Kidney (tissue), 14 donors: ENCODE data around the gene SHOC1. TPM values are rescaled to one million over a fixed set of nuclear protein-coding genes. Genes with fewer than 3 reads are reported as not detected.
"Not testable (repeated sequence)": the region's sequence is repeated elsewhere in the genome, so short reads cannot be mapped to it uniquely, and the experiment has no call there.

Experiments used
- DNase-seq, 5 donors: peaks; one replicate each; pipeline ENCODE4 v3.0.0-alpha.2; 2013 to 2020
- FAIRE-seq: peaks from 2 replicates; lab custom pipeline; 2012; peaks lifted over from hg19 to GRCh38; lab: Jason Lieb, UNC
- H3K27ac ChIP-seq, 2 donors: one replicate each; pipeline ENCODE4 v1.7.0; 2013; ENCODE audit warnings: low read depth in 2 of 2, low read length in 2 of 2, inconsistent platforms in 1 of 2
- H3K27me3 ChIP-seq: one replicate; pipeline ENCODE4 v1.7.1; 2013; ENCODE audit warnings: low read length, inconsistent platforms; ENCODE audit not compliant: control insufficient read depth, insufficient read depth
- H3K36me3 ChIP-seq, 3 donors: one replicate each; pipeline versions ENCODE4 v1.7.0 to v1.7.1; 2013; ENCODE audit warnings: low read length in 3 of 3, control low read depth in 1 of 3, inconsistent platforms in 1 of 3; ENCODE audit not compliant: insufficient read depth in 3 of 3, control insufficient read depth in 2 of 3
- H3K4me1 ChIP-seq, 3 donors: one replicate each; pipeline versions ENCODE4 v1.7.0 to v1.7.1; 2013; ENCODE audit warnings: low read length in 3 of 3, inconsistent platforms in 1 of 3, low read depth in 1 of 3; ENCODE audit not compliant: control insufficient read depth in 2 of 3, insufficient read depth in 2 of 3
- H3K4me3 ChIP-seq, 3 donors: one replicate each; pipeline versions ENCODE4 v1.7.0 to v1.8.1; 2013; ENCODE audit warnings: low read length in 3 of 3, control low read depth in 1 of 3, inconsistent platforms in 1 of 3
- H3K9ac ChIP-seq, 3 donors: one replicate each; pipeline versions ENCODE4 v1.7.0 to v1.7.1; 2013; ENCODE audit warnings: low read length in 3 of 3, control low read depth in 1 of 3, inconsistent platforms in 1 of 3
- H3K9me3 ChIP-seq, 3 donors: one replicate each; pipeline versions ENCODE4 v1.7.0 to v1.7.1; 2013; ENCODE audit warnings: low read length in 3 of 3, control low read depth in 1 of 3, inconsistent platforms in 1 of 3; ENCODE audit not compliant: control insufficient read depth in 2 of 3, insufficient read depth in 1 of 3
- intact Hi-C: fragments of 100-400 bp; cut with DNase I; formaldehyde crosslinking; loops from one replicate; pipeline ENCODE4 v1.11.1; 2022
- polyA plus RNA-seq: library from polyadenylated mRNA; stranded (reverse); fragments of 350-450 nt; fragmentation: Illumina TruSeq; extraction: RNeasy Lipid Tissue Mini Kit (QIAGEN cat#74804); gene quantifications from one replicate; pipeline ENCODE4 v1.2.3, GENCODE V29; 2014; ENCODE audit warnings: low read depth, low replicate concordance; ENCODE audit not compliant: insufficient read depth
- total RNA-seq: library from RNA; stranded (reverse); fragmentation: NEBNext Ultra II Directional; extraction: Animal tissue kit (Norgen Biotek cat#: 25700); gene quantifications from one replicate; pipeline ENCODE4 v1.2.1, GENCODE V29; 2021
- TF ChIP-seq, protein P1 (sequence below): IDR thresholded peaks from 3 replicates; pipeline ENCODE4 v1.5.1; 2012; ENCODE audit warnings: mild to moderate bottlenecking, moderate library complexity, borderline replicate concordance; ENCODE audit not compliant: insufficient read depth; ENCODE audit errors: extremely low read depth
- donor health status: control.
- donor health status: control.
- donor health status: control.
- donor health status: control.
- donor health status: control.
- donor health status: DM: yes; HTN: yes; CAD: no.
- donor health status: Normal renal cell carcinoma (clear cell type).

Gene SHOC1
- total and polyA plus RNA-seq, 2 donors from 2014 or later = 0.16 to 2.5 TPM

DNA sequence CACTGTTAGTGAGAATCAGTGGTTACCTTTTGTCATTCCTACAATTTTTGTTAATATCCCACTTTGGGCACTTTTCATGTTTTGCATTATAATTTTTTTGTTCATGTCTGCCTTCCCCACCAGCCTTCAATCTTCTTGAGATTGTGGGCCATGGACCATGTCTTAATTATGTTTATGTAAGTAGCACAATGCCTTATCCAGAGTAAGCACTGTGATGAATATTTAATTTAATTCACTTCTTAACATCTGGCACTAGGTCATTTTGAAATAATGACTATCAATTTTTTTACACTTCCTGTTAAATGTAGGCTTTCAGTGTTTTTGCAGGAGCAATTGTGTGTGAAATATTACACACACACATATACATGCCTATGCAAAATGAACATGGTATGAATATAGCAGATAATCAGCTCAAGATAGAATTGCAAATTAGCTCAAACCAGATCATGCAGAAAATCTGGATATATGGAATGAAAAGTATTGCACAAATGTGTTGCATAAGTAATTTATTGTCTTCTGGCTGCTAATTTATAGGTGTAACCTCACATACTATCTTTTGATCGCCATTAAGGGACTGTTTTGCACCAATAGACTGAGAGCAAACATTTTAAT lies 5.3 kb upstream of the SHOC1 start:
- FAIRE-seq (no peak), DNase-seq (peak in 1 of 5 donors; percentile 15)
- intact Hi-C loops = no loop called here
- TF ChIP-seq, protein P1, sequence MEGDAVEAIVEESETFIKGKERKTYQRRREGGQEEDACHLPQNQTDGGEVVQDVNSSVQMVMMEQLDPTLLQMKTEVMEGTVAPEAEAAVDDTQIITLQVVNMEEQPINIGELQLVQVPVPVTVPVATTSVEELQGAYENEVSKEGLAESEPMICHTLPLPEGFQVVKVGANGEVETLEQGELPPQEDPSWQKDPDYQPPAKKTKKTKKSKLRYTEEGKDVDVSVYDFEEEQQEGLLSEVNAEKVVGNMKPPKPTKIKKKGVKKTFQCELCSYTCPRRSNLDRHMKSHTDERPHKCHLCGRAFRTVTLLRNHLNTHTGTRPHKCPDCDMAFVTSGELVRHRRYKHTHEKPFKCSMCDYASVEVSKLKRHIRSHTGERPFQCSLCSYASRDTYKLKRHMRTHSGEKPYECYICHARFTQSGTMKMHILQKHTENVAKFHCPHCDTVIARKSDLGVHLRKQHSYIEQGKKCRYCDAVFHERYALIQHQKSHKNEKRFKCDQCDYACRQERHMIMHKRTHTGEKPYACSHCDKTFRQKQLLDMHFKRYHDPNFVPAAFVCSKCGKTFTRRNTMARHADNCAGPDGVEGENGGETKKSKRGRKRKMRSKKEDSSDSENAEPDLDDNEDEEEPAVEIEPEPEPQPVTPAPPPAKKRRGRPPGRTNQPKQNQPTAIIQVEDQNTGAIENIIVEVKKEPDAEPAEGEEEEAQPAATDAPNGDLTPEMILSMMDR = no peak
- H3K27ac ChIP-seq = no peak overlapping the region
- no peaks in the 10 kb centered on the region for H3K36me3 ChIP-seq
- H3K9ac ChIP-seq = no peak overlapping the region
- H3K4me3 ChIP-seq = no peak overlapping the region
- no peaks in the 10 kb centered on the region for H3K9me3 ChIP-seq
- H3K4me1 ChIP-seq = no peaks in the 10 kb centered on the region
- no peaks in the 10 kb centered on the region for H3K27me3 ChIP-seq

DNA sequence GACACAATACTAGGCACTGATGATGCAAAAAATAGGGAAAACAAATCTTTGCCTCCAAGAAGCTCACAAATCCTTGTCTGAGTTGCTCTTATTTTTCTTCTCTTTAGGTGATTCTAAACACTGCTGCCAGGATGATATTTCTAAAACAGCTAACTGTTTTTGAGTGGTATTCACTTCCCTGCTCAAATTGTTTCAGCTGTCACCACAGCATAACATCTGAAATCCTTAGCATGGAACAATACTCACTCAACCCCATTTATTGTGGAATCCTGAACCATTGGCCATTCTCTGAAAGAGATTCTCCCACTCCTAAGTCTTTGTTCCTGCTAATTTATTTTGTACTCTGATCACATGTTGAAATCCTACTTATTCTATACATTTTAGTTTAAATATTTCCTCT lies 4.8 kb upstream of the SHOC1 start:
- Histone ChIP-seq H3K27ac (no peak overlapping the region), H3K27me3 (no peaks in the 10 kb centered on the region)
- FAIRE-seq = no peak

DNA sequence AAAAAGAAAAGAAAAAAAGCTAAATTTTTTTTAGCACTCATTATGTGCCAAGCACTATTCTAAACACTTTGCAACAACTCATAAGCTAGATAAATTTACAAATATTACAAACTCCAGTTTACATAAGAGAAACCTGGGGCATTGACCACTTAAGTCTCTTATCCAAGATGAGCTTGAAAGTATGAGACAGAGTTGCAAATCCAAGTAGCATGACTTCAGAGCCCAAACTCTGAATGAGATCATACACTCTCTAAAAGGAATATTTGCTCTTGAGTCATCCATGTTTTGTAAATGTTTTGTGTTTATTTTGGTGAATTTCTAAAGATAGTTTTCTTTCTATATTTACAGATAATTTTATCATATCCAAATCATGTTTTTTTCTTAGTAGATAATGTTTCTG lies 4.0 kb upstream of the SHOC1 start:
- DNase-seq (no peak), FAIRE-seq (no peak)
- Histone ChIP-seq H3K4me1 (no peaks in the 10 kb centered on the region), H3K27me3 (no peaks in the 10 kb centered on the region), H3K9ac (no peak overlapping the region), H3K9me3 (no peaks in the 10 kb centered on the region), H3K36me3 (no peaks in the 10 kb centered on the region), H3K4me3 (no peak overlapping the region), H3K27ac (no peak overlapping the region)
- TF ChIP-seq, protein P1 = no peak
- intact Hi-C loops = no loop called here

More for the DNA sequence above, 4.8 kb upstream of the SHOC1 start:
- Histone ChIP-seq H3K36me3 (no peaks in the 10 kb centered on the region), H3K4me1 (no peaks in the 10 kb centered on the region), H3K4me3 (no peak overlapping the region), H3K9me3 (no peaks in the 10 kb centered on the region), H3K9ac (no peak overlapping the region)
- TF ChIP-seq, protein P1 = no peak
- intact Hi-C loops = no loop called here
- DNase-seq = no peak

DNA sequence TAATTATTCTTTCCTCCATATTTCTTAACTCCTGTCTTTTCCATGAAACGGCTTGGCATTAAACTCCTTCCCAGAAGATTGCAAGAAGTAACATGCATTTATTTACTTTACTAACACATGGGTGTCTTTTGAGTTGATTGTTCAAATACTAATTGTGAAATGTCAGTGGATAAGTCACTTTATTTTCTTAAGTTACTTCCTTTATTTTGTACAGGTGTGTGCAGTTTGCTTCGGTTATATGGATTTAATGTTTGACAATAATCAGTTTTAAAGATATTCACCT lies 761 bp upstream of the SHOC1 start:
- FAIRE-seq = no peak
- TF ChIP-seq, protein P1 = no peak
- H3K27ac ChIP-seq = no peak overlapping the region

DNA sequence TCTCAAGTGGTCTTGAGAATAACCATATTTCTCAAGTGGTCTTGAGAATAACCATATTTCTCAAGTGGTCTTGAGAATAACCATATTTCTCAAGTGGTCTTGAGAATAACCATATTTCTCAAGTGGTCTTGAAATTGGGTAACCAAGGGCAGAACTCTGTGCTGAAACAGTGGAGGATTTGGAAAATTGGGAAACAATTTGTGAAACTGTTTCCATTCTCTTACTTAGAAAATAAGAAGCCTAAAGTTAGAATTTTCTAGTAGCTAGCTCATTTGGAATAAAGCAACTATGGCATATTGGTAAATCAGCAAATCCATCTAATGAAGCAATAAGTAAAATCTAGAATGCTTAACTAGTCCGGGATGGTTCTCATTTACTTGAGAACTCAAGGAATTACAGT lies 2.9 kb downstream of the SHOC1 start:
- H3K27ac ChIP-seq, H3K9me3 ChIP-seq, DNase-seq, H3K9ac ChIP-seq, H3K27me3 ChIP-seq, intact Hi-C loops, H3K36me3 ChIP-seq, H3K4me3 ChIP-seq, H3K4me1 ChIP-seq, FAIRE-seq: not testable (repeated sequence)

More for the DNA sequence above, 761 bp upstream of the SHOC1 start:
- Histone ChIP-seq H3K27me3 (no peaks in the 10 kb centered on the region), H3K4me3 (no peak overlapping the region), H3K4me1 (no peaks in the 10 kb centered on the region), H3K36me3 (no peaks in the 10 kb centered on the region), H3K9me3 (no peaks in the 10 kb centered on the region), H3K9ac (no peak overlapping the region)
- no peak for DNase-seq
- intact Hi-C loops = no loop called here
